GM23338 (cell line): ENCODE results near the gene RHBDD2. TPM values are rescaled to one million over a fixed set of nuclear protein-coding genes. Genes with fewer than 3 reads are reported as not detected.
"Not testable (repeated sequence)": the region's sequence is repeated elsewhere in the genome, so short reads cannot be mapped to it uniquely, and the experiment has no call there.

Source experiments
- ATAC-seq: fragments of 200-7000 bp; cut with Tn5 transposase; 3 replicates; pipeline ENCODE4 v1.9.1; 2020
- DNase-seq: peaks from one replicate; pipeline ENCODE4 v3.0.0-alpha.2; 2015; ENCODE audit warnings: low spot score
- H2AFZ ChIP-seq: fragments of 200-600 bp; sonication (generic); 2 replicates; pipeline ENCODE4 v1.8.0; 2016; ENCODE audit warnings: antibody characterized with exemption, mild to moderate bottlenecking, moderate library complexity
- H3F3A ChIP-seq: fragments of 200-600 bp; sonication (generic); replicated peaks from 2 replicates; pipeline ENCODE4 v1.8.0; 2017; ENCODE audit warnings: antibody characterized with exemption, mixed run types, low read depth
- H3K27ac ChIP-seq: fragments of 200-600 bp; sonication (generic); 2 replicates; pipeline ENCODE4 v1.6.1; 2016; ENCODE audit warnings: low read depth
- H3K27me3 ChIP-seq: fragments of 200-600 bp; sonication (generic); 2 replicates; pipeline ENCODE4 v1.8.0; 2016; ENCODE audit warnings: mild to moderate bottlenecking, mixed run types, moderate library complexity; ENCODE audit not compliant: insufficient read depth
- H3K36me3 ChIP-seq: fragments of 200-600 bp; sonication (generic); 2 replicates; pipeline ENCODE4 v1.8.0; 2016; ENCODE audit warnings: mild to moderate bottlenecking; ENCODE audit not compliant: insufficient read depth
- H3K4me1 ChIP-seq: fragments of 200-600 bp; sonication (generic); 2 replicates; pipeline ENCODE4 v1.8.0; 2016; ENCODE audit warnings: mild to moderate bottlenecking, moderate library complexity; ENCODE audit not compliant: insufficient read depth
- H3K4me2 ChIP-seq: fragments of 200-600 bp; sonication (generic); 2 replicates; pipeline ENCODE4 v1.7.1; 2017; ENCODE audit warnings: mixed run types
- H3K4me3 ChIP-seq: fragments of 200-600 bp; sonication (generic); 2 replicates; pipeline ENCODE4 v1.6.1; 2016; ENCODE audit warnings: mixed run types
- H3K79me2 ChIP-seq: fragments of 200-600 bp; sonication (generic); replicated peaks from 2 replicates; pipeline ENCODE4 v1.8.0; 2017; ENCODE audit warnings: mild to moderate bottlenecking; ENCODE audit not compliant: insufficient read depth
- H3K9me2 ChIP-seq: fragments of 200-600 bp; sonication (generic); 2 replicates; pipeline ENCODE4 v1.8.0; 2017; ENCODE audit not compliant: insufficient read depth
- H4K20me1 ChIP-seq: fragments of 200-600 bp; sonication (generic); replicated peaks from 2 replicates; pipeline ENCODE4 v1.8.0; 2017; ENCODE audit warnings: mild to moderate bottlenecking; ENCODE audit not compliant: insufficient read depth
- H3K27ac Mint-ChIP-seq: 2 replicates; pipeline ENCODE4 v1.8.0; 2020; ENCODE audit warnings: inconsistent platforms, mild to moderate bottlenecking, moderate library complexity, mixed read lengths
- H3K27me3 Mint-ChIP-seq: 3 replicates; pipeline ENCODE4 v1.8.0; 2022; ENCODE audit warnings: low read depth, mild to moderate bottlenecking, moderate library complexity, mixed read lengths, inconsistent platforms; ENCODE audit not compliant: insufficient read depth, poor library complexity
- H3K36me3 Mint-ChIP-seq: 3 replicates; pipeline ENCODE4 v1.8.0; 2021; ENCODE audit warnings: low read depth, mild to moderate bottlenecking, inconsistent platforms, moderate library complexity, mixed read lengths
- H3K4me1 Mint-ChIP-seq: 3 replicates; pipeline ENCODE4 v1.8.0; 2020; ENCODE audit warnings: mild to moderate bottlenecking, inconsistent platforms, mixed read lengths
- H3K4me3 Mint-ChIP-seq: 3 replicates; pipeline ENCODE4 v1.8.0; 2021; ENCODE audit warnings: moderate library complexity, mild to moderate bottlenecking, inconsistent platforms, mixed read lengths
- H3K9me3 Mint-ChIP-seq: 3 replicates; pipeline ENCODE4 v1.8.0; 2020; ENCODE audit warnings: moderate library complexity, mild to moderate bottlenecking, inconsistent platforms, mixed read lengths
- CREB1 ChIP-seq: fragments of 250-450 bp; sonication (Bioruptor Pico); IDR thresholded peaks from 2 replicates; pipeline ENCODE4 v1.5.0; 2020; ENCODE audit warnings: low read depth, mild to moderate bottlenecking, moderate library complexity
- EZH2phosphoT487 ChIP-seq: fragments of 200-600 bp; sonication (generic); IDR thresholded peaks from one replicate; pipeline ENCODE4 v1.8.1; 2018; ENCODE audit warnings: antibody characterized with exemption; ENCODE audit not compliant: unreplicated experiment
- NANOG ChIP-seq: IDR thresholded peaks from 2 replicates; pipeline ENCODE4 v1.6.1; 2016; ENCODE audit warnings: antibody characterized with exemption, borderline replicate concordance
- POLR2AphosphoS5 ChIP-seq: IDR thresholded peaks from 2 replicates; pipeline ENCODE4 v1.6.1; 2016; ENCODE audit warnings: antibody characterized with exemption, low read depth
- long read RNA-seq: library from polyadenylated mRNA; unstranded; transcript quantifications from one replicate; pipeline ENCODE4 v2.0.0, GENCODE V29; 2020; ENCODE audit not compliant: unreplicated experiment
- polyA plus RNA-seq: library from polyadenylated mRNA; unstranded; fragments of >200 nt; fragmentation: Nextera tagmentation; extraction: Ambion mirVana; gene quantifications from 2 replicates; pipeline ENCODE4 v1.2.1, GENCODE V29; 2016
- total RNA-seq: library from RNA; depleted of rRNA; stranded (reverse); fragments of >200 nt; shearing (Covaris generic); gene quantifications from 2 replicates; pipeline ENCODE4 v1.2.3, GENCODE V29; 2014; rRNA removed
- TF ChIP-seq, protein P1 (sequence below): IDR thresholded peaks from one replicate; pipeline ENCODE4 v1.6.1; 2018; ENCODE audit warnings: antibody characterized with exemption; ENCODE audit not compliant: unreplicated experiment
- TF ChIP-seq, protein P2 (sequence below), 2 experiments: fragments of 200-600 bp in 1 of 2; sonication (generic) in 1 of 2; conservative IDR thresholded peaks; 2 replicates each; pipeline versions ENCODE4 v1.5.1 to v1.6.1; 2016 to 2017; ENCODE audit warnings: antibody characterized with exemption in 2 of 2, low read depth in 2 of 2, mild to moderate bottlenecking in 2 of 2, moderate library complexity in 1 of 2

RHBDD2 gene
- total RNA-seq, result 24.2 and 25.7 TPM in 2 replicates
- polyA plus RNA-seq, result 21.4 and 23.1 TPM in 2 replicates
- long read RNA-seq, transcript RHBDD2-201 (4 exons, 1,802 nt), result major isoform, 26 of 37 reads
- long read RNA-seq, transcript RHBDD2-202 (5 exons, 1,878 nt), result minor isoform, 7 of 37 reads
- long read RNA-seq, partial matches to known transcripts, result 1 of 37 reads
- long read RNA-seq, other reads (novel, unspliced or antisense), result 2 of 37 reads

DNA sequence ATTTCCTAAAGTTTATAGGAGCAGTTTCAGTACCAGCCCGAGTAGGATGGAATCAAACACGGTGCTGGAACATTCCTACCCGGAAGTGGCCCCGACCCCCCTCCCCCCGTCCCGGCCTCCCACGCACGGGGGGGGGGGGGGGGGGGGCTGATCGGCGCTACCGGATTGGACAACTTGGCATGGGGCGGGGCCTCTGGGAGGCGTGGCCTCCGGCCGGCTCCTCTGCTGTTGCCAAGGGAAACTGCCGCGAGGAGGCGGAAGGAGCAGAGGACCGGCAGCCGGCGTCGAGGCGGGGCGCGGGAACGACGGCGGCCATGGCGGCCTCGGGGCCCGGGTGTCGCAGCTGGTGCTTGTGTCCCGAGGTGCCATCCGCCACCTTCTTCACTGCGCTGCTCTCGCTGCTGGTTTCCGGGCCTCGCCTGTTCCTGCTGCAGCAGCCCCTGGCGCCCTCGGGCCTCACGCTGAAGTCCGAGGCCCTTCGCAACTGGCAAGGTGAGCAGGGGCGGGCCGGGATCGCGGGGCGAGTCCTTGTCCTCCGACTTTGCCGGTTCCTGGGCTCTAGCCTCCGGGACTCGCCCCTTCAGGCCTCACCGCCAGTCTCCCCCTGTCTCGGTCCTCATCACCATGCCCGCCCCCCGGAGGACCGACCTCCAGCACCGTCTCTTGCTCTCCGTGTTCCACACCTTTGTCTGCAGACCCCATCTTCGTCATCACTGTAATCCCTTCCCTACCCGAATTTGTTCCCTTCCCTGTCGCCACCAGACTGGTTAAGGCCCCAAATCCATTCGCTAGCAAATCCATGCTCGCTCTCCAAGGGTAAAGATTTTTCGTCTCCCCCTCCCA, at the start of gene RHBDD2:
Gene RHBDD2 (plus strand): TSS at position 266 of the 843 bp plus-strand sequence. CDS start 49 bp downstream, at position 315.
- peaks cover 7% of the 10 kb centered on the region; the same call in 1 of the 2 replicates for H3F3A ChIP-seq
- peak within 1 kb of the TSS; percentile 97 for H3K4me3 ChIP-seq
- TF ChIP-seq NANOG, result no peak
- peak; percentile 96 for TF ChIP-seq POLR2AphosphoS5
- TF ChIP-seq, protein P1, sequence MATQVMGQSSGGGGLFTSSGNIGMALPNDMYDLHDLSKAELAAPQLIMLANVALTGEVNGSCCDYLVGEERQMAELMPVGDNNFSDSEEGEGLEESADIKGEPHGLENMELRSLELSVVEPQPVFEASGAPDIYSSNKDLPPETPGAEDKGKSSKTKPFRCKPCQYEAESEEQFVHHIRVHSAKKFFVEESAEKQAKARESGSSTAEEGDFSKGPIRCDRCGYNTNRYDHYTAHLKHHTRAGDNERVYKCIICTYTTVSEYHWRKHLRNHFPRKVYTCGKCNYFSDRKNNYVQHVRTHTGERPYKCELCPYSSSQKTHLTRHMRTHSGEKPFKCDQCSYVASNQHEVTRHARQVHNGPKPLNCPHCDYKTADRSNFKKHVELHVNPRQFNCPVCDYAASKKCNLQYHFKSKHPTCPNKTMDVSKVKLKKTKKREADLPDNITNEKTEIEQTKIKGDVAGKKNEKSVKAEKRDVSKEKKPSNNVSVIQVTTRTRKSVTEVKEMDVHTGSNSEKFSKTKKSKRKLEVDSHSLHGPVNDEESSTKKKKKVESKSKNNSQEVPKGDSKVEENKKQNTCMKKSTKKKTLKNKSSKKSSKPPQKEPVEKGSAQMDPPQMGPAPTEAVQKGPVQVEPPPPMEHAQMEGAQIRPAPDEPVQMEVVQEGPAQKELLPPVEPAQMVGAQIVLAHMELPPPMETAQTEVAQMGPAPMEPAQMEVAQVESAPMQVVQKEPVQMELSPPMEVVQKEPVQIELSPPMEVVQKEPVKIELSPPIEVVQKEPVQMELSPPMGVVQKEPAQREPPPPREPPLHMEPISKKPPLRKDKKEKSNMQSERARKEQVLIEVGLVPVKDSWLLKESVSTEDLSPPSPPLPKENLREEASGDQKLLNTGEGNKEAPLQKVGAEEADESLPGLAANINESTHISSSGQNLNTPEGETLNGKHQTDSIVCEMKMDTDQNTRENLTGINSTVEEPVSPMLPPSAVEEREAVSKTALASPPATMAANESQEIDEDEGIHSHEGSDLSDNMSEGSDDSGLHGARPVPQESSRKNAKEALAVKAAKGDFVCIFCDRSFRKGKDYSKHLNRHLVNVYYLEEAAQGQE, result no peak
- TF ChIP-seq EZH2phosphoT487, result no peak
- TF ChIP-seq CREB1, result no peak
- TF ChIP-seq, protein P2, sequence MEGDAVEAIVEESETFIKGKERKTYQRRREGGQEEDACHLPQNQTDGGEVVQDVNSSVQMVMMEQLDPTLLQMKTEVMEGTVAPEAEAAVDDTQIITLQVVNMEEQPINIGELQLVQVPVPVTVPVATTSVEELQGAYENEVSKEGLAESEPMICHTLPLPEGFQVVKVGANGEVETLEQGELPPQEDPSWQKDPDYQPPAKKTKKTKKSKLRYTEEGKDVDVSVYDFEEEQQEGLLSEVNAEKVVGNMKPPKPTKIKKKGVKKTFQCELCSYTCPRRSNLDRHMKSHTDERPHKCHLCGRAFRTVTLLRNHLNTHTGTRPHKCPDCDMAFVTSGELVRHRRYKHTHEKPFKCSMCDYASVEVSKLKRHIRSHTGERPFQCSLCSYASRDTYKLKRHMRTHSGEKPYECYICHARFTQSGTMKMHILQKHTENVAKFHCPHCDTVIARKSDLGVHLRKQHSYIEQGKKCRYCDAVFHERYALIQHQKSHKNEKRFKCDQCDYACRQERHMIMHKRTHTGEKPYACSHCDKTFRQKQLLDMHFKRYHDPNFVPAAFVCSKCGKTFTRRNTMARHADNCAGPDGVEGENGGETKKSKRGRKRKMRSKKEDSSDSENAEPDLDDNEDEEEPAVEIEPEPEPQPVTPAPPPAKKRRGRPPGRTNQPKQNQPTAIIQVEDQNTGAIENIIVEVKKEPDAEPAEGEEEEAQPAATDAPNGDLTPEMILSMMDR (conservative IDR thresholded peaks at IDR 0.05; ENCODE audit: low read depth in 2 of 2), result no peak; a peak in 1 of 4 replicates
- no peaks in the 10 kb centered on the region for H3K9me2 ChIP-seq
- H3K27ac ChIP-seq, result peak within 1 kb of the TSS; percentile 73; the same call in 1 of the 2 replicates
- H3K79me2 ChIP-seq, result peaks cover 26% of the 10 kb centered on the region
- H3K4me2 ChIP-seq, result peak within 1 kb of the TSS; percentile 95
- peak; percentile 94 for DNase-seq
- H2AFZ ChIP-seq, result peak within 1 kb of the TSS; percentile 86
- Mint-ChIP-seq H3K4me1 (peaks cover 30% of the 10 kb centered on the region), H3K27me3 (peaks cover 9% of the 10 kb centered on the region), H3K4me3 (peak within 1 kb of the TSS; percentile 94), H3K27ac (peak within 1 kb of the TSS; percentile 89), H3K36me3 (peaks cover 40% of the 10 kb centered on the region), H3K9me3 (no peaks in the 10 kb centered on the region)
- H4K20me1 ChIP-seq, result peaks cover 14% of the 10 kb centered on the region
- H3K36me3 ChIP-seq, result peaks cover 16% of the 10 kb centered on the region
- H3K4me1 ChIP-seq, result peaks cover 16% of the 10 kb centered on the region
- H3K27me3 ChIP-seq, result no peaks in the 10 kb centered on the region
- ATAC-seq, result peak; percentile 85

DNA sequence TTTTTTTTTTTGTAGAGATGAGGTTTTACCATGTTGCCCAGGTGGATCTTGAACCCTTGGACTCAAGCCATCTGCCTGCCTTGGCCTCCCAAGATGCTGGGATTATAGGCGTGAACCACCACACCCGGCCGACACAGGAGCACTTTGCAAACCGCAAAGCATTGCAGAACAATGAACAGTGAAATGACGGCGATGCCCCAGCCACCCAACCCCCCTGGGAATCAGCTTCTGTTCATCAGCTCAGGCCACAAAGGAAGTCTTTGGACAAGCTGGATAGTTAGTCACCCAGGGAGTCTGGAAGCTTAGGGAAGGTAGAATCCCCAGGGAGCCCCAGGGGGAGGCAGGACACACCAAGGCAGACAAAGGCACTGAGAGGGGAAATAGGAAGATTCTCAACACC, 49.2 kb upstream of the RHBDD2 start:
- peak; percentile 74 for ATAC-seq
- not testable (repeated sequence) for H3K4me1 Mint-ChIP-seq, H2AFZ ChIP-seq, H3K4me3 Mint-ChIP-seq, H3K4me2 ChIP-seq, H3K27ac Mint-ChIP-seq, H3K27ac ChIP-seq, H3K9me3 Mint-ChIP-seq, H3K9me2 ChIP-seq, H3K4me3 ChIP-seq, H3K36me3 Mint-ChIP-seq, DNase-seq, H3K36me3 ChIP-seq, H3K4me1 ChIP-seq, H3K27me3 ChIP-seq, H3K27me3 Mint-ChIP-seq, H3F3A ChIP-seq, H3K79me2 ChIP-seq, H4K20me1 ChIP-seq
